T-helper 1 cell treated with Interleukin-12 subunit alpha and Interleukin-12 subunit beta and Interleukin-4 antibody, amounts not matched to agents 30 μg/mL and 1 μg/mL, for 36 hours (primary cell): Measurements from ENCODE around the gene KANK4.
"Not testable (repeated sequence)": the region's sequence is repeated elsewhere in the genome, so short reads cannot be mapped to it uniquely, and the experiment has no call there.

Experiments used
- H3K27ac Mint-ChIP-seq: one replicate; pipeline ENCODE4 v1.8.0; 2021; ENCODE audit warnings: mild to moderate bottlenecking, mixed read lengths
- H3K27me3 Mint-ChIP-seq: one replicate; pipeline ENCODE4 v1.8.0; 2021; ENCODE audit warnings: low read depth, mixed read lengths
- H3K36me3 Mint-ChIP-seq: one replicate; pipeline ENCODE4 v1.8.0; 2021; ENCODE audit warnings: low read depth, mixed read lengths
- H3K4me1 Mint-ChIP-seq: one replicate; pipeline ENCODE4 v1.8.0; 2021; ENCODE audit warnings: low read depth, mixed read lengths
- H3K4me3 Mint-ChIP-seq: one replicate; pipeline ENCODE4 v1.8.0; 2021; ENCODE audit warnings: mild to moderate bottlenecking, moderate library complexity, mixed read lengths
- H3K9me3 Mint-ChIP-seq: one replicate; pipeline ENCODE4 v1.8.0; 2021; ENCODE audit warnings: mixed read lengths

Gene KANK4

DNA sequence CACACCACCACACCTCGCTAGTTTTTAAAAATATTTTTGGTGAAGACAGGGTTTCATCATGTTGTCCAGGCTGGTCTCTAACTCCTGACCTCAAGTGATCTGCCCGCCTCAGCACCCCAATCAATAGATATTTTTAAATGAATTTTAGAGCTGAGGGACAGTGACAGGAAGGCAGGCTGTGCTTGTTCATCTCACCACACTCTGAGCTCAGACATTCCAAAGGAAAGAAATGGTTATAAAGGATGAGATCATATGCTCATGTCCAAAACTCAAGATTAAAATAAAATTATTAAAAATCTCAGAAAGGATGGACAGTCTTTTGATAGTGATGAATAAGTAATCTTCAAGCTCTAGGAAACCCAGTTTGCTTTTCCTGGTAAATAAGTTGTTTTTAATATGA is 83.7 kb downstream of the KANK4 start:
- Mint-ChIP-seq H3K4me1 (no peaks in the 10 kb centered on the region), H3K27ac (no peak overlapping the region), H3K27me3 (no peaks in the 10 kb centered on the region), H3K4me3 (no peak overlapping the region), H3K9me3 (no peaks in the 10 kb centered on the region), H3K36me3 (no peaks in the 10 kb centered on the region)

- H3K4me3 Mint-ChIP-seq = no peak overlapping the region
- no peaks in the 10 kb centered on the region for H3K27me3 Mint-ChIP-seq
- H3K4me1 Mint-ChIP-seq = no peaks in the 10 kb centered on the region
- H3K9me3 Mint-ChIP-seq = no peaks in the 10 kb centered on the region
- no peaks in the 10 kb centered on the region for H3K36me3 Mint-ChIP-seq
- H3K27ac Mint-ChIP-seq = no peak overlapping the region
Observed at GRCh38 chr1:62234688-62235087, 84.5 kb downstream of the KANK4 start.

DNA sequence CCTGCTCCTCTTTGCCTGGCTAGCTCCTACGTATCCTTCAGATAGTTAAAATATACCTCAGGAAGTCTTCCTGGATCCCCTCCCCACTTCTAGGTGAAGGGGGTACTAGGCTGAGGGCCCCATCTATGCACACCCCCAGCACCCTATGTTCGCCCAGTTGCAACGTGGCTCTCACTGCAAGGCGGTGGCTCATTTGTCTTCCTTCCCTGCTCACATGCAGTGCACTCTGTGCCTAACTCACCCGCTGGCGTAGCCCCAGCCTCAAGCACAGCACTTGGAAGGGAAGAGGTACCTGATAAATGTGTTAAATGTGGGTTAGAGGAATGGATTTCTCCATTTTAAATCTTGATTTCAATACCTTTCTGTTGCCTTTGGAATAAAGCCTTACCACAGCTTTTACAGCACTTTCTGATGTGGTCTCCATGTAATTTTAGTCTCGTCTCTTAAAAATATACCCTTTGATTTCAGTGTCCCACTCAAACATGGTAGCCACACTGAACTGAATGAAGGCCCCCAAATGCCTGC is 85.2 kb downstream of the KANK4 start:
- Mint-ChIP-seq H3K9me3 (no peaks in the 10 kb centered on the region), H3K4me3 (no peak overlapping the region), H3K4me1 (no peaks in the 10 kb centered on the region), H3K36me3 (no peaks in the 10 kb centered on the region), H3K27ac (no peak overlapping the region), H3K27me3 (no peaks in the 10 kb centered on the region)

- no peaks in the 10 kb centered on the region for H3K4me1 Mint-ChIP-seq
- H3K27ac Mint-ChIP-seq = no peak overlapping the region
- H3K27me3 Mint-ChIP-seq = no peaks in the 10 kb centered on the region
- H3K4me3 Mint-ChIP-seq = no peak overlapping the region
- no peaks in the 10 kb centered on the region for H3K9me3 Mint-ChIP-seq
- no peaks in the 10 kb centered on the region for H3K36me3 Mint-ChIP-seq
Observed at GRCh38 chr1:62232871-62233278, 86.4 kb downstream of the KANK4 start.

GRCh38 chr1:62230718-62231117 is 88.5 kb downstream of the KANK4 start:
- H3K4me1 Mint-ChIP-seq = no peaks in the 10 kb centered on the region
- no peak overlapping the region for H3K27ac Mint-ChIP-seq
- H3K36me3 Mint-ChIP-seq = no peaks in the 10 kb centered on the region
- H3K9me3 Mint-ChIP-seq = no peaks in the 10 kb centered on the region
- H3K4me3 Mint-ChIP-seq = no peak overlapping the region
- no peaks in the 10 kb centered on the region for H3K27me3 Mint-ChIP-seq

DNA sequence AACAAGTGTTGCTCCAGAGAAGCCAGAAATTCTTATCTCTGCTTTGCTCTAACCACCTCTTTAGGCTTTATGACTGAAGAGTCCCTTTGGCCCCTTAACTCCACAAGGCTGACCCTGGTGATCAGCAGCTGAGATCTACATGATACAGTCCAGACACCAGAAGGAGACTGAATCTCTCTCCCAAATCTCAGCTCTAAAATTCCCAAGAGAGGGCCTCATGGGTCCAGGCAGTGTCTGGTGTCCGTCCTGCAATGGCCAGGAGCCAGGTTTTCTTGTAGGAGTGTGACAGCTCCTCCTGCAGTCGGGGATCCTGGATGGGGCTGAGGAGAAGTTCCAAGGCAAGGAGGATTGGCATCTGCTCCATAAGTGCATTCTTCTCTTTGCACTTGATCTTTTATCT is 89.3 kb downstream of the KANK4 start:
- H3K27ac Mint-ChIP-seq = no peak overlapping the region
- no peaks in the 10 kb centered on the region for H3K9me3 Mint-ChIP-seq
- H3K36me3 Mint-ChIP-seq = no peaks in the 10 kb centered on the region
- H3K27me3 Mint-ChIP-seq = no peaks in the 10 kb centered on the region
- no peak overlapping the region for H3K4me3 Mint-ChIP-seq
- H3K4me1 Mint-ChIP-seq = no peaks in the 10 kb centered on the region

DNA sequence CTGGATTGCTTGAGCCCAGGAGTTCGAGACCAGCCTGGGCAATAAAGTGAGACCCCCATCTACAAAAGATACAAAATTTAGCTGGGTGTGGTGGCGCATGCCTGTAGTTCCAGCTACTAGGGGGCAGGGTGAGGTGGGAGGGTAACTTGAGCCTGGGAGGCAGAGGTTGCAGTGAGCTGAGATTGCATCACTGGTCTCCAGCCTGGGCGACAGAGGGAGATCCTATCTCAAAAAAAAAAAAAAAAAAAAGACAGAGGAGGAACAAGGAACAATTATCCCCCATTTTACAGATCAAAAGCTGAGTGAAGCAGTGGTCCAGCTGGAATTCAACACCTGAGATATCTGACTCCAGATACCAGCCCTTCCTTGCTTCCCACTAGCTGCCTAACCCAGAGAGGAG is 89.8 kb downstream of the KANK4 start:
- Mint-ChIP-seq H3K4me3 (no peak overlapping the region), H3K27ac (no peak overlapping the region), H3K9me3 (no peaks in the 10 kb centered on the region), H3K4me1 (no peaks in the 10 kb centered on the region), H3K27me3 (no peaks in the 10 kb centered on the region), H3K36me3 (no peaks in the 10 kb centered on the region)

- H3K9me3 Mint-ChIP-seq = no peaks in the 10 kb centered on the region
- no peaks in the 10 kb centered on the region for H3K27me3 Mint-ChIP-seq
- no peak overlapping the region for H3K27ac Mint-ChIP-seq
- H3K4me1 Mint-ChIP-seq = no peaks in the 10 kb centered on the region
- H3K36me3 Mint-ChIP-seq = no peaks in the 10 kb centered on the region
- H3K4me3 Mint-ChIP-seq = no peak overlapping the region
Observed at GRCh38 chr1:62228883-62229187, 90.4 kb downstream of the KANK4 start.

- Mint-ChIP-seq H3K4me1 (no peaks in the 10 kb centered on the region), H3K27ac (no peak overlapping the region), H3K27me3 (no peaks in the 10 kb centered on the region), H3K9me3 (no peaks in the 10 kb centered on the region), H3K4me3 (no peak overlapping the region), H3K36me3 (no peaks in the 10 kb centered on the region)
Observed at GRCh38 chr1:62228136-62228882, 90.9 kb downstream of the KANK4 start.

- H3K27ac Mint-ChIP-seq = no peak overlapping the region
- no peaks in the 10 kb centered on the region for H3K36me3 Mint-ChIP-seq
- no peaks in the 10 kb centered on the region for H3K27me3 Mint-ChIP-seq
- H3K4me3 Mint-ChIP-seq = no peak overlapping the region
- no peaks in the 10 kb centered on the region for H3K4me1 Mint-ChIP-seq
- no peaks in the 10 kb centered on the region for H3K9me3 Mint-ChIP-seq
Observed at GRCh38 chr1:62227496-62227895, 91.7 kb downstream of the KANK4 start.

GRCh38 chr1:62224182-62224581 is 95.1 kb downstream of the KANK4 start:
- Mint-ChIP-seq H3K27ac (no peak overlapping the region), H3K9me3 (no peaks in the 10 kb centered on the region), H3K4me3 (no peak overlapping the region), H3K27me3 (no peaks in the 10 kb centered on the region), H3K36me3 (no peaks in the 10 kb centered on the region), H3K4me1 (no peaks in the 10 kb centered on the region)

- no peaks in the 10 kb centered on the region for H3K9me3 Mint-ChIP-seq
- no peaks in the 10 kb centered on the region for H3K36me3 Mint-ChIP-seq
- no peaks in the 10 kb centered on the region for H3K4me1 Mint-ChIP-seq
- no peak overlapping the region for H3K27ac Mint-ChIP-seq
- no peak overlapping the region for H3K4me3 Mint-ChIP-seq
- H3K27me3 Mint-ChIP-seq = no peaks in the 10 kb centered on the region
Observed at GRCh38 chr1:62222321-62222720, 96.9 kb downstream of the KANK4 start.

- no peak overlapping the region for H3K4me3 Mint-ChIP-seq
- no peaks in the 10 kb centered on the region for H3K36me3 Mint-ChIP-seq
- no peaks in the 10 kb centered on the region for H3K27me3 Mint-ChIP-seq
- H3K4me1 Mint-ChIP-seq = no peaks in the 10 kb centered on the region
- no peak overlapping the region for H3K27ac Mint-ChIP-seq
- no peaks in the 10 kb centered on the region for H3K9me3 Mint-ChIP-seq
Observed at GRCh38 chr1:62221171-62221570, 98.1 kb downstream of the KANK4 start.

GRCh38 chr1:62220456-62220855 is 98.8 kb downstream of the KANK4 start:
- H3K27ac Mint-ChIP-seq, H3K4me1 Mint-ChIP-seq, H3K9me3 Mint-ChIP-seq, H3K4me3 Mint-ChIP-seq, H3K36me3 Mint-ChIP-seq, H3K27me3 Mint-ChIP-seq: not testable (repeated sequence)

- Mint-ChIP-seq H3K27ac (no peak overlapping the region), H3K36me3 (no peaks in the 10 kb centered on the region), H3K4me1 (no peaks in the 10 kb centered on the region), H3K9me3 (no peaks in the 10 kb centered on the region), H3K27me3 (no peaks in the 10 kb centered on the region), H3K4me3 (no peak overlapping the region)
Observed at GRCh38 chr1:62218604-62219003, 100.6 kb downstream of the KANK4 start.
